Frontal cortex (tissue), 4 donors: ENCODE measurements around the gene ARMC6. TPM values are rescaled to one million over a fixed set of nuclear protein-coding genes. Genes with fewer than 3 reads are reported as not detected.
"Not testable (repeated sequence)": the region's sequence is repeated elsewhere in the genome, so short reads cannot be mapped to it uniquely, and the experiment has no call there.

Experiments used
- DNase-seq, 2 donors: peaks; one replicate each; pipeline ENCODE4 v3.0.0; 2012; ENCODE audit warnings: low spot score in 2 of 2
- FAIRE-seq: peaks from 2 replicates; lab custom pipeline; 2012; peaks lifted over from hg19 to GRCh38; lab: Jason Lieb, UNC
- total RNA-seq: library from RNA; depleted of rRNA; stranded (reverse); fragments of >200 nt; gene quantifications from one replicate; pipeline ENCODE4 v1.2.3, GENCODE V29; 2014
- donor health status: control.
- donor health status: control.
- donor health status: control.

ARMC6 gene
- total RNA-seq, 1 donor from 2014 or later, result 56.3 TPM

- DNase-seq (no peak), FAIRE-seq (no peak)
Measured at GRCh38 chr19:19021115-19021514, 12.3 kb upstream of the ARMC6 start.

- no peak for FAIRE-seq
- no peak for DNase-seq
Measured at GRCh38 chr19:19022380-19022961, 10.9 kb upstream of the ARMC6 start.

GRCh38 chr19:19023376-19023775 lies 10.0 kb upstream of the ARMC6 start:
- not testable (repeated sequence) for FAIRE-seq, DNase-seq

- no peak for DNase-seq
- FAIRE-seq, result no peak
Measured at GRCh38 chr19:19025861-19026260, 7.5 kb upstream of the ARMC6 start.

- FAIRE-seq, result no peak
Measured at GRCh38 chr19:19026299-19026971, 7.0 kb upstream of the ARMC6 start.

GRCh38 chr19:19027228-19027627 lies 6.2 kb upstream of the ARMC6 start:
- DNase-seq, result no peak
- FAIRE-seq, result no peak

More at GRCh38 chr19:19026299-19026971, 7.0 kb upstream of the ARMC6 start:
- no peak for DNase-seq

- FAIRE-seq (no peak), DNase-seq (no peak)
Measured at GRCh38 chr19:19028526-19028925, 4.9 kb upstream of the ARMC6 start.

- DNase-seq (no peak), FAIRE-seq (no peak)
Measured at GRCh38 chr19:19031891-19032290, 1.5 kb upstream of the ARMC6 start.

- DNase-seq (peak; percentile 83 to 93), FAIRE-seq (no peak)
Measured at GRCh38 chr19:19032420-19033175, 805 bp upstream of the ARMC6 start.

- no peak for FAIRE-seq
- no peak for DNase-seq
Measured at GRCh38 chr19:19033176-19033425, 302 bp upstream of the ARMC6 start.

- DNase-seq (peak; percentile 29 to 59), FAIRE-seq (no peak)
Measured at GRCh38 chr19:19034204-19034624, 811 bp downstream of the ARMC6 start.

- FAIRE-seq, result no peak
- no peak for DNase-seq
Measured at GRCh38 chr19:19039901-19040300, 6.5 kb downstream of the ARMC6 start.

GRCh38 chr19:19040417-19040816 lies 7.0 kb downstream of the ARMC6 start:
- FAIRE-seq (no peak), DNase-seq (no peak)

- FAIRE-seq, result no peak
Measured at GRCh38 chr19:19042732-19043280, 9.4 kb downstream of the ARMC6 start.

GRCh38 chr19:19043481-19043880 lies 10.1 kb downstream of the ARMC6 start:
- DNase-seq (no peak), FAIRE-seq (no peak)

More at GRCh38 chr19:19042732-19043280, 9.4 kb downstream of the ARMC6 start:
- DNase-seq, result no peak

- no peak for FAIRE-seq
- DNase-seq, result no peak
Measured at GRCh38 chr19:19043881-19044280, 10.5 kb downstream of the ARMC6 start.

- DNase-seq (no peak), FAIRE-seq (no peak)
Measured at GRCh38 chr19:19049406-19049805, 16.0 kb downstream of the ARMC6 start.

GRCh38 chr19:19050104-19050503 lies 16.7 kb downstream of the ARMC6 start:
- FAIRE-seq, result no peak
- no peak for DNase-seq

GRCh38 chr19:19050731-19051130 lies 17.3 kb downstream of the ARMC6 start:
- DNase-seq (no peak), FAIRE-seq (no peak)

GRCh38 chr19:19051478-19052213 lies 18.2 kb downstream of the ARMC6 start:
- FAIRE-seq, result no peak
- DNase-seq, result no peak
